OCI-LY7 (cell line): Measurements from ENCODE around the gene RCAN3.

Source experiments
- CTCF ChIP-seq: fragments of 200-600 bp; sonication (generic); conservative IDR thresholded peaks from 2 replicates; pipeline ENCODE4 v1.5.1; 2014; ENCODE audit warnings: mild to moderate bottlenecking, antibody characterized with exemption, low read length, moderate library complexity, mixed read lengths
- EZH2phosphoT487 ChIP-seq: fragments of 200-600 bp; sonication (generic); IDR thresholded peaks from 2 replicates; pipeline ENCODE4 v1.6.1; 2018; ENCODE audit warnings: low read depth, borderline replicate concordance, mild to moderate bottlenecking, mixed run types, antibody characterized with exemption, low read length, moderate library complexity, mixed read lengths

- TF ChIP-seq EZH2phosphoT487: no peak
- TF ChIP-seq CTCF: no peak
Measured at GRCh38 chr1:24472527-24473251, 29.9 kb upstream of the RCAN3 start.
